Jurkat, Clone E6-1 (cell line): ENCODE data around the gene JAZF1.

Experiments used
- DNase-seq: peaks from one replicate; pipeline ENCODE4 v3.0.0-alpha.2; 2011; ENCODE audit warnings: low read depth, low spot score
- H3K4me3 ChIP-seq: 2 replicates; pipeline ENCODE4 v1.5.1; 2011; ENCODE audit warnings: mild to moderate bottlenecking, low read length, control low read depth, moderate library complexity

JAZF1 gene

DNA sequence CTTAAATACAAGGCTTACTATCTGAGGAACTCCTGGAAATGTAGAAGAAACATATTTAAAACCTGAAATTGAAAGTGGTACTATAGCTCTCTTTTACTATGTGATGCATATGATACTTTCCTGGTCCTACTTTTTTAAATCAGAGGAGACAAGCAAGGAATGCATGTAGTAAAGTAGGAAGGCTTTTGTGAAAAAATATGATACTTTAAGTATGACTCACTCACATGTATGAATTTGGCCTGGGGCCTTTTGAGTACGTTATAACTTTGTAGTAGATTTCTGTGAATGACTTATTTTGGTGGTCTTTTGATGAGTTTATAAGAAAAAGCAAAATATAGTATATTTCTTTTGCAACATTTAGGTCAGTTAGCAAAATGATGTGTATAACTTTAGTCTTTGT, 386.8 kb downstream of the JAZF1 start:
- no peak overlapping the region for H3K4me3 ChIP-seq
- DNase-seq = no peak

- DNase-seq = no peak
- H3K4me3 ChIP-seq = no peak overlapping the region
Observed at GRCh38 chr7:27788437-27788836, 392.2 kb downstream of the JAZF1 start.

DNA sequence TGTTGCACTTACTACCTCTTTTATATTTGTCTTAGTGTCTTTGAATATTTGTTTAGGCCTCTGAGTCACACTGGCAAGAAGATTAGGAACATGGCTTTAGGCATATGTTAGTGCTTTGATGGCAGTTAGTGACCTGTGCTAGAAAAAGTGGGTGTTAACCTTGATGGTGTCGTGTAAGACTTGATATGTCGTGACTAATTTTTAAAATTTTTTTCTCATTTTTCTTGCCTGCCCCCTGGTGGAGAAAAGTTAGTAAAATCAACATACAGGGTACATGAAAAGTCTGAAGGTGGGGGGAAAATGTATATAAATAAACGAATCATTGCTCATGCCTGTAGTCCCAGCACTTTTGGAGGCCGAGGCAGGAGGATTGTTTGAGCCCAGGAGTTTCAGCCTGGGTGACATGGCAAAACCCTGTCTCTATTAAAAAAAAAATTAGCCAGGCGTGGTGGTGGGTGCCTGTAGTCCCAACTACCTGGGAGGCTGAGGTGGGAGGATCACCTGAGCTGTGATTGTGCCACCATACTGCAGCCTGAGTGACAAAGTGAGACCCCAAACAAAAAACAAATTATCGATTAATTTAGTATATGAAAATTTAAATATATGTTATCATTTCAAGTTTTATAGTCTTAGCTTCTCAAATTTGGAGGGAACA, 396.1 kb downstream of the JAZF1 start:
- DNase-seq = peak; percentile 51
- H3K4me3 ChIP-seq = no peak overlapping the region

DNA sequence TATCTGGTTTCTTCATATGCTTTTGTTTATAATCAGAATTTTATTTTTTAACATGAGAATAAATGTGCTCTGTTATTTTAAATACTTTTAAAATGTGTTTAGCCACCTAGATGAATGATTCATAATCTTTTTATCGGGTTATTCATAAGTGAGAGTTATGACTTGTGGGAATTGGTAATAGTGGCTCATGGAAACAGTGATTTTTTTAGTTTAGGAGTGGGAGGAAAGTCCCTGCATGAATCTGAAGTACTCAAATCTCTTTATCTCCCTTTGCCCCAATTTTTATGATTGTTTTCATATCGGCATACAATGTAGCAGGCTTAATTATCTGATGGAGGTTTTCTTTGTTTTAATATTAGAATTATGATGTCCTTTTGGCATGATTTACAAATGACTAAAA, 397.7 kb downstream of the JAZF1 start:
- H3K4me3 ChIP-seq = no peak overlapping the region
- no peak for DNase-seq

DNA sequence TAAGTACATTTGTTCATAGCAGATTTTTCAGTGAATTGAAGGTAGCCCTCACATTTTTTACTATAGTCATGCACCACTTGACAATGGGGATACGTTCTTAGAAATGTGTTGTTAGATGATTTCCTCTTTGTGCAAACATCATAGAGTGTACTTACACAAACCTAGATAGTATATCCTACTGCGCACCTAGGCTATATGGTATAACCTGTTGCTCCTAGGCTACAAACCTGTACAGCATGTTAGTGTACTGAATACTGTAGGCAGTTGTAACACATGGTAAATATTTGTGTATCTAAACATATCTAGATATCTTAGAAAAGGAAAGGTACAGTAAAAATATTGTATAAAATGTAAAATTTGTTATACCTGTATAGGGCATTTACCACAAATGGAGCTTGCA, 399.4 kb downstream of the JAZF1 start:
- DNase-seq = no peak
- H3K4me3 ChIP-seq = no peak overlapping the region
